GM12878 (cell line): ENCODE results near the gene WBP11. TPM values are rescaled to one million over a fixed set of nuclear protein-coding genes. Genes with fewer than 3 reads are reported as not detected.

Experiments used
- ATAC-seq: fragments of 200-7000 bp; cut with Tn5 transposase; 3 replicates; pipeline ENCODE4 v1.9.1; 2020; ENCODE audit warnings: mild to moderate bottlenecking, moderate library complexity
- BruUV-seq: library from RNA; stranded (reverse); fragments of 400-500 nt; replicated peaks from 2 replicates; lab custom pipeline; 2021; lab: Mats Ljungman, UMichigan
- CTCF ChIA-PET: fragments of 300-600 bp; sonication (Branson Sonifier 250); formaldehyde crosslinking; extraction: SDS; loops from one replicate; lab custom pipeline; 2021; ENCODE audit warnings: inconsistent platforms; lab: Yijun Ruan, JAX
- POLR2A ChIA-PET: fragments of 350-600 bp; formaldehyde crosslinking; extraction: SDS; loops from one replicate; lab custom pipeline; 2021; ENCODE audit warnings: inconsistent platforms; lab: Charles Lee
- RAD21 ChIA-PET: fragments of 300-600 bp; sonication (Branson Sonifier 250); formaldehyde crosslinking; loops from one replicate; lab custom pipeline; 2023; ENCODE audit warnings: antibody characterized with exemption; ENCODE audit not compliant: unreplicated experiment; lab: Charles Lee
- SMC1A ChIA-PET: fragments of 300-600 bp; sonication (Branson Sonifier 250); formaldehyde crosslinking; loops from one replicate; lab custom pipeline; 2023; ENCODE audit not compliant: unreplicated experiment, uncharacterized antibody; lab: Charles Lee
- DNase-seq: peaks from one replicate; pipeline ENCODE4 v3.0.0-alpha.2; 2011; ENCODE audit warnings: low read depth, low spot score
- FAIRE-seq: peaks from 3 replicates; lab custom pipeline; 2011; peaks lifted over from hg19 to GRCh38; lab: Jason Lieb, UNC
- H2AFZ ChIP-seq: 2 replicates; pipeline ENCODE4 v1.6.0; 2011; ENCODE audit warnings: low read depth, low read length, control low read depth; ENCODE audit not compliant: control insufficient read depth
- H3K27ac ChIP-seq: 2 replicates; pipeline ENCODE4 v1.5.1; 2011; ENCODE audit warnings: control low read depth; ENCODE audit not compliant: control insufficient read depth, insufficient read depth
- H3K27me3 ChIP-seq, 2 experiments: replicated peaks in 1 of 2; 2 replicates each; pipeline versions ENCODE4 v1.6.0 to v1.6.1; 2011; ENCODE audit warnings: low read length in 1 of 2; ENCODE audit not compliant: control insufficient read depth in 2 of 2, insufficient read depth in 2 of 2
- H3K36me3 ChIP-seq, 2 experiments: 2 replicates each; pipeline ENCODE4 v1.5.1; 2011; ENCODE audit warnings: low read length in 1 of 2; ENCODE audit not compliant: control insufficient read depth in 2 of 2, insufficient read depth in 2 of 2
- H3K4me1 ChIP-seq: 2 replicates; pipeline ENCODE4 v1.6.1; 2011; ENCODE audit warnings: mild to moderate bottlenecking, low read length, moderate library complexity, mixed read lengths; ENCODE audit not compliant: control insufficient read depth, insufficient read depth
- H3K4me2 ChIP-seq: 2 replicates; pipeline ENCODE4 v1.6.0; 2011; ENCODE audit warnings: control low read depth; ENCODE audit not compliant: control insufficient read depth, insufficient read depth
- H3K4me3 ChIP-seq: fragments of 200-600 bp; sonication (generic); 2 replicates; pipeline ENCODE4 v1.5.1; 2016
- H3K79me2 ChIP-seq: 2 replicates; pipeline ENCODE4 v1.6.0; 2011; ENCODE audit warnings: low read length; ENCODE audit not compliant: control insufficient read depth, insufficient read depth
- H3K9ac ChIP-seq: 2 replicates; pipeline ENCODE4 v1.8.0; 2011; ENCODE audit warnings: low read length, control low read depth, mixed read lengths; ENCODE audit not compliant: control insufficient read depth, insufficient read depth
- H3K9me3 ChIP-seq: replicated peaks from 3 replicates; pipeline ENCODE4 v1.5.1; 2011; ENCODE audit warnings: mild to moderate bottlenecking, low read length; ENCODE audit not compliant: control insufficient read depth, insufficient read depth
- H4K20me1 ChIP-seq: 2 replicates; pipeline ENCODE4 v1.6.0; 2011; ENCODE audit not compliant: control insufficient read depth, insufficient read depth
- BHLHE40 ChIP-seq, 2 experiments: fragments of 450-650 bp in 1 of 2; IDR thresholded peaks; 2 replicates each; pipeline ENCODE4 v1.6.1; 2011 to 2017; ENCODE audit warnings: low read depth in 2 of 2, borderline replicate concordance in 1 of 2, improper control_type of control experiment in 1 of 2, low read length in 1 of 2, mild to moderate bottlenecking in 1 of 2
- BRCA1 ChIP-seq: IDR thresholded peaks from 2 replicates; pipeline ENCODE4 v1.6.1; 2011; ENCODE audit warnings: low read depth, low read length, improper control_type of control experiment
- CBFB ChIP-seq: IDR thresholded peaks from 2 replicates; pipeline ENCODE4 v1.6.1; 2016; ENCODE audit warnings: antibody characterized with exemption, low read depth
- CBX3 ChIP-seq: fragments of 200-600 bp; sonication (generic); IDR thresholded peaks from 2 replicates; pipeline ENCODE4 v1.6.1; 2016; ENCODE audit warnings: low read depth, borderline replicate concordance
- EP300 ChIP-seq, 2 experiments: fragments of 150-350 bp in 1 of 2; IDR thresholded peaks; 2 replicates each; pipeline ENCODE4 v1.6.1; 2011 to 2012; ENCODE audit warnings: low read depth in 2 of 2, low read length in 2 of 2, borderline replicate concordance in 1 of 2, improper control_type of control experiment in 1 of 2, inconsistent platforms in 1 of 2; ENCODE audit not compliant: control insufficient read depth in 1 of 2
- HCFC1 ChIP-seq: fragments of 150-350 bp; IDR thresholded peaks from 2 replicates; pipeline ENCODE4 v1.6.1; 2014; ENCODE audit warnings: low read length
- IKZF2 ChIP-seq, 2 experiments: fragments of 450-650 bp; IDR thresholded peaks; 2 replicates each; pipeline ENCODE4 v1.6.1; 2017; ENCODE audit warnings: mild to moderate bottlenecking in 2 of 2, moderate library complexity in 2 of 2
- MXI1 ChIP-seq: fragments of 150-350 bp; IDR thresholded peaks from 2 replicates; pipeline ENCODE4 v1.6.1; 2011; ENCODE audit warnings: low read depth, mild to moderate bottlenecking, inconsistent platforms, low read length, improper control_type of control experiment
- MYC ChIP-seq: IDR thresholded peaks from 2 replicates; pipeline ENCODE4 v1.6.1; 2011; ENCODE audit warnings: mild to moderate bottlenecking, low read length, moderate library complexity, inconsistent platforms; ENCODE audit not compliant: insufficient read depth, insufficient replicate concordance, insufficient read length, severe bottlenecking
- NR2C2 ChIP-seq: IDR thresholded peaks from 2 replicates; pipeline ENCODE4 v1.6.1; 2011; ENCODE audit warnings: borderline replicate concordance, low read depth; ENCODE audit not compliant: control insufficient read depth, insufficient read length
- POU2F2 ChIP-seq: IDR thresholded peaks from 3 replicates; pipeline ENCODE4 v1.6.1; 2011; ENCODE audit warnings: low read depth, mild to moderate bottlenecking, low read length, borderline replicate concordance
- RAD51 ChIP-seq: fragments of 450-650 bp; IDR thresholded peaks from 2 replicates; pipeline ENCODE4 v1.6.1; 2016; ENCODE audit warnings: moderate library complexity, mild to moderate bottlenecking, inconsistent platforms
- SMAD1 ChIP-seq: fragments of 450-650 bp; IDR thresholded peaks from 2 replicates; pipeline ENCODE4 v1.6.1; 2018; ENCODE audit warnings: mild to moderate bottlenecking, low read depth; ENCODE audit not compliant: partially characterized antibody
- ZNF207 ChIP-seq: fragments of 450-650 bp; IDR thresholded peaks from 2 replicates; pipeline ENCODE4 v1.6.1; 2014; ENCODE audit warnings: antibody characterized with exemption, mild to moderate bottlenecking, borderline replicate concordance
- ZNF217 ChIP-seq: fragments of 450-650 bp; IDR thresholded peaks from 2 replicates; pipeline ENCODE4 v1.6.1; 2017; ENCODE audit warnings: antibody characterized with exemption, mild to moderate bottlenecking
- WGBS: methylation state at CpG from one replicate; pipeline ENCODE4 v1.1.6; 2016; ENCODE audit warnings: low lambda C conversion rate; ENCODE audit not compliant: insufficient replicate concordance, insufficient coverage; ENCODE audit errors: missing lambda C conversion rate; 5-methylcytosine and 5-hydroxymethylcytosine counted together
- in situ Hi-C: fragments of 300-500 bp; cut with MboI; formaldehyde crosslinking; loops from 9 replicates; pipeline ENCODE4 v1.14.3; 2018; ENCODE audit warnings: mixed read lengths
- intact Hi-C: fragments of 100-400 bp; cut with micrococcal nuclease; formaldehyde crosslinking; loops from one replicate; pipeline ENCODE4 v1.14.2; 2022; ENCODE audit not compliant: unreplicated experiment
- polyA plus RNA-seq, 11 experiments: library from polyadenylated mRNA; depleted of rRNA in 4 of 11; unstranded in 6 of 11; stranded (reverse) in 5 of 11; fragments of >200 nt; fragmentation: Nextera tagmentation in 4 of 11; fragmentation: Illumina TruSeq in 1 of 11; extraction: Ambion mirVana in 4 of 11; extraction: Trizol in 1 of 11; gene quantifications; 1 replicate in 1 of 11; 2 replicates in 10 of 11; pipeline versions ENCODE4 v1.2.1 to v1.2.3, GENCODE V29; 2011 to 2016; ENCODE audit warnings: inconsistent platforms in 2 of 11, missing spikeins in 2 of 11, low read depth in 1 of 11
- total RNA-seq, 4 experiments: library from RNA; depleted of rRNA in 3 of 4; stranded (reverse); fragments of >200 nt in 3 of 4; fragmentation: Illumina TruSeq in 1 of 4; extraction: Trizol in 1 of 4; gene quantifications; 2 replicates each; pipeline versions ENCODE4 v1.2.1 to v1.2.3, GENCODE V29; 2013 to 2021
- TF ChIP-seq, protein P1 (sequence below): fragments of 450-650 bp; formaldehyde crosslinking; IDR thresholded peaks from 2 replicates; pipeline ENCODE4 v1.5.0; 2022; ENCODE audit warnings: mild to moderate bottlenecking, missing genetic modification characterization
- TF ChIP-seq, protein P2 (sequence below): fragments of 450-650 bp; formaldehyde crosslinking; IDR thresholded peaks from 2 replicates; pipeline ENCODE4 v1.4.0; 2022; ENCODE audit warnings: mild to moderate bottlenecking, moderate library complexity

WBP11 gene
- total and polyA plus RNA-seq, 10 of the 15 experiments (the other 5 are each of a cell fraction or from before 2014, with no cell fraction given) = 11.5 to 107 (median 29.1) TPM

DNA sequence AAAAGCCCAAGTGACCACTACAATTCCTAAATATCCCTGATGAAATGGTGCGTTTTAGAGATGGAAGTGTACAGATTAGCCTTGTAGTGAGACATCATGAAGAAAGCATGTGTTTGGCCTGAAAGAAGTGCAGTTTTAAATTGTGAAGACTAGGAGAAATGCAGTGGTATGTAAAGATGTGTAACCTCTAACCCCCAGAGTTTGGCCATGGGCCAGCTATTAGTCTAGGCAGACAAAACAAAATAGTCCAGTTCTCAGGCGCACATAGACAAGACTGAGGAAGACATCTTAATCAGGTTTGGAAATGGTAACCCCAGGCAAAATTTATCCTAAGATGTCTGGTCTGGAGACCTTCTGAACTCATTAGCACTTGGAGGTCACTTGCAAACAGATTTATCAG lies 23.4 kb downstream of the WBP11 start (continued):
- TF ChIP-seq BHLHE40 (IDR thresholded peaks at IDR 0.05; ENCODE audit: borderline replicate concordance in 1 of 2, low read depth in 2 of 2, low read length in 1 of 2) = no peak
- TF ChIP-seq, protein P1, sequence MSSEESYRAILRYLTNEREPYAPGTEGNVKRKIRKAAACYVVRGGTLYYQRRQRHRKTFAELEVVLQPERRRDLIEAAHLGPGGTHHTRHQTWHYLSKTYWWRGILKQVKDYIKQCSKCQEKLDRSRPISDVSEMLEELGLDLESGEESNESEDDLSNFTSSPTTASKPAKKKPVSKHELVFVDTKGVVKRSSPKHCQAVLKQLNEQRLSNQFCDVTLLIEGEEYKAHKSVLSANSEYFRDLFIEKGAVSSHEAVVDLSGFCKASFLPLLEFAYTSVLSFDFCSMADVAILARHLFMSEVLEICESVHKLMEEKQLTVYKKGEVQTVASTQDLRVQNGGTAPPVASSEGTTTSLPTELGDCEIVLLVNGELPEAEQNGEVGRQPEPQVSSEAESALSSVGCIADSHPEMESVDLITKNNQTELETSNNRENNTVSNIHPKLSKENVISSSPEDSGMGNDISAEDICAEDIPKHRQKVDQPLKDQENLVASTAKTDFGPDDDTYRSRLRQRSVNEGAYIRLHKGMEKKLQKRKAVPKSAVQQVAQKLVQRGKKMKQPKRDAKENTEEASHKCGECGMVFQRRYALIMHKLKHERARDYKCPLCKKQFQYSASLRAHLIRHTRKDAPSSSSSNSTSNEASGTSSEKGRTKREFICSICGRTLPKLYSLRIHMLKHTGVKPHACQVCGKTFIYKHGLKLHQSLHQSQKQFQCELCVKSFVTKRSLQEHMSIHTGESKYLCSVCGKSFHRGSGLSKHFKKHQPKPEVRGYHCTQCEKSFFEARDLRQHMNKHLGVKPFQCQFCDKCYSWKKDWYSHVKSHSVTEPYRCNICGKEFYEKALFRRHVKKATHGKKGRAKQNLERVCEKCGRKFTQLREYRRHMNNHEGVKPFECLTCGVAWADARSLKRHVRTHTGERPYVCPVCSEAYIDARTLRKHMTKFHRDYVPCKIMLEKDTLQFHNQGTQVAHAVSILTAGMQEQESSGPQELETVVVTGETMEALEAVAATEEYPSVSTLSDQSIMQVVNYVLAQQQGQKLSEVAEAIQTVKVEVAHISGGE = no peak
- TF ChIP-seq NR2C2 = no peak
- TF ChIP-seq ZNF217 = no peak
- no peak for TF ChIP-seq BRCA1

DNA sequence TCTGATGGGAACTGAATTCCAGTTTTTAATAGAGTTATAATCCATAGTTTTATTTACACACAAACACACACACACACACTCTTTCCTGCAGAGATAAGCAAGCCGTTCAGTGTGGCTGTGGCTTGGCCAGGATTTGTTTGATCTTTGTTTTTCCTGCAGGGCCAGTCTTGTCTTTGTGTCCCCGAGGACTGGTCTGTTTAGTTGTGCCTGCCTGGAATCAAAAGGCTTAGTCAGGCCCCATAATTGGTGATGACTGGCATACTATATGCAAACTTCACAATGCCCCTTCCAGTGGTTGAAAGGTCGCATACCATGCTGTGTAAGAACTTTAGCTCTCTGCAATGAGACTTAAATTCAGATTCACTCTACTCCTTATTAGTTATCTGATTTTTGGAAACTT lies 26.0 kb downstream of the WBP11 start:
- FAIRE-seq (no peak), ATAC-seq (no peak), DNase-seq (no peak)
- Histone ChIP-seq H3K27me3 (no peaks in the 10 kb centered on the region), H3K27ac (no peak overlapping the region), H4K20me1 (no peaks in the 10 kb centered on the region), H3K9me3 (no peaks in the 10 kb centered on the region), H3K4me1 (peaks cover 5% of the 10 kb centered on the region), H3K4me2 (no peak overlapping the region), H3K36me3 (no peaks in the 10 kb centered on the region), H2AFZ (no peak overlapping the region), H3K9ac (no peak overlapping the region), H3K4me3 (no peak overlapping the region), H3K79me2 (peaks cover 15% of the 10 kb centered on the region)
- intact Hi-C loops = no loop called here
- BruUV-seq = no TSS peak
- SMC1A ChIA-PET = interaction anchor here (0.7 to 4.4 kb wide), 7 partner anchors 16 to 219 kb away, joined by 3 to 29 read pairs (median 4); no protein-coding TSS in a partner anchor
- in situ Hi-C loops = loop anchor here (10.0 to 25.0 kb wide), 3 partner anchors 178 to 1965 kb away; partner anchors contain the start of genes DDX47 and STRAP
- 94% methylated on average over 3 of the region's 3 CpGs for WGBS
- RAD21 ChIA-PET = interaction anchor here (0.9 to 9.5 kb wide), 5 partner anchors 25 to 219 kb away, joined by 3 to 89 read pairs (median 4); partner anchors contain the start of genes C12orf60 and WBP11
- CTCF ChIA-PET = interaction anchor here (1.0 to 1.8 kb wide), 7 partner anchors 17 to 219 kb away, joined by 3 to 5 read pairs (median 3); no protein-coding TSS in a partner anchor
- POLR2A ChIA-PET = no interaction called here
- TF ChIP-seq CBFB = no peak
- TF ChIP-seq SMAD1 = no peak
- no peak for TF ChIP-seq ZNF207
- TF ChIP-seq MYC = no peak
- TF ChIP-seq, protein P2, sequence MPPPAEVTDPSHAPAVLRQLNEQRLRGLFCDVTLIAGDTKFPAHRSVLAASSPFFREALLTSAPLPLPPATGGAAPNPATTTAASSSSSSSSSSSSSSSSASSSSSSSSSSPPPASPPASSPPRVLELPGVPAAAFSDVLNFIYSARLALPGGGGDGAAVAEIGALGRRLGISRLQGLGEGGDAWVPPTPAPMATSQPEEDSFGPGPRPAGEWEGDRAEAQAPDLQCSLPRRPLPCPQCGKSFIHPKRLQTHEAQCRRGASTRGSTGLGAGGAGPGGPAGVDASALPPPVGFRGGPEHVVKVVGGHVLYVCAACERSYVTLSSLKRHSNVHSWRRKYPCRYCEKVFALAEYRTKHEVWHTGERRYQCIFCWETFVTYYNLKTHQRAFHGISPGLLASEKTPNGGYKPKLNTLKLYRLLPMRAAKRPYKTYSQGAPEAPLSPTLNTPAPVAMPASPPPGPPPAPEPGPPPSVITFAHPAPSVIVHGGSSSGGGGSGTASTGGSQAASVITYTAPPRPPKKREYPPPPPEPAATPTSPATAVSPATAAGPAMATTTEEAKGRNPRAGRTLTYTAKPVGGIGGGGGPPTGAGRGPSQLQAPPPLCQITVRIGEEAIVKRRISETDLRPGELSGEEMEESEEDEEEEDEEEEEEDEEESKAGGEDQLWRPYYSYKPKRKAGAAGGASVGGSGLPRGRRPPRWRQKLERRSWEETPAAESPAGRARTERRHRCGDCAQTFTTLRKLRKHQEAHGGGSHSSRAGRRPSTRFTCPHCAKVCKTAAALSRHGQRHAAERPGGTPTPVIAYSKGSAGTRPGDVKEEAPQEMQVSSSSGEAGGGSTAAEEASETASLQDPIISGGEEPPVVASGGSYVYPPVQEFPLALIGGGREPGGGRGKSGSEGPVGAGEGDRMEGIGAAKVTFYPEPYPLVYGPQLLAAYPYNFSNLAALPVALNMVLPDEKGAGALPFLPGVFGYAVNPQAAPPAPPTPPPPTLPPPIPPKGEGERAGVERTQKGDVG = no peak
- no peak for TF ChIP-seq HCFC1
- TF ChIP-seq MXI1 = no peak
- no peak for TF ChIP-seq CBX3
- TF ChIP-seq EP300 (IDR thresholded peaks at IDR 0.05; ENCODE audit: borderline replicate concordance in 1 of 2, control insufficient read depth in 1 of 2, low read depth in 2 of 2, low read length in 2 of 2) = no peak
- TF ChIP-seq RAD51 = no peak
- TF ChIP-seq POU2F2 = no peak
- TF ChIP-seq IKZF2 (IDR thresholded peaks at IDR 0.05) = no peak
